Measurements from ENCODE around the gene AATF. TPM values are rescaled to one million over a fixed set of nuclear protein-coding genes. Genes with fewer than 3 reads are reported as not detected.

Gene AATF
- total RNA-seq, 1 donor from 2014 or later = 54.0 TPM

DNA sequence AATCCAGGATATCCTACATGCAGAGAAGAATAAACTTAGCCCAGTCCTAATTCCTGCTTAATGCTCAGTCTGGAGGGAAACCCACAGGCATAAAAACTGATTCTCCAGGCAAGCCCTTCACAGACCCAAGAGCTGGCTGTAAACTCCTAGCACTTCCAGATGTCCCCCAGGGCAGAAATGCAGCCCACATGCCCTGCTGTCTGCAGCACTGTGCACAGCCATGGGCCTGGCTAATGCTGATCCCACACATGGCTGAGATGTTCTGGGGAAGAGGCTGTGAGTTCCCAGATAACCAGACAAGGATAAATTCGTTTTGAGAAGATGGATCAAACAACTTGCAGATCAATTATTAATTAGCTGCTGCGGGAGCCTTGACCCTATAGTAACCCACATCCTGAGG, 148.4 kb downstream of the AATF start:
- DNase-seq (ENCODE audit: low read depth) = no peak
- no peak overlapping the region for H3K4me3 ChIP-seq (ENCODE audit: low read depth, low read length)
- FAIRE-seq = no peak
- TF ChIP-seq CTCF (IDR thresholded peaks at IDR 0.05; ENCODE audit: insufficient read depth, low read length, severe bottlenecking) = no peak
- peaks cover 29% of the 10 kb centered on the region for H3K36me3 ChIP-seq (ENCODE audit: control insufficient read depth, insufficient read depth, low read length)
- no peaks in the 10 kb centered on the region for H3K27me3 ChIP-seq (ENCODE audit: control insufficient read depth, insufficient read depth, low read length)

DNA sequence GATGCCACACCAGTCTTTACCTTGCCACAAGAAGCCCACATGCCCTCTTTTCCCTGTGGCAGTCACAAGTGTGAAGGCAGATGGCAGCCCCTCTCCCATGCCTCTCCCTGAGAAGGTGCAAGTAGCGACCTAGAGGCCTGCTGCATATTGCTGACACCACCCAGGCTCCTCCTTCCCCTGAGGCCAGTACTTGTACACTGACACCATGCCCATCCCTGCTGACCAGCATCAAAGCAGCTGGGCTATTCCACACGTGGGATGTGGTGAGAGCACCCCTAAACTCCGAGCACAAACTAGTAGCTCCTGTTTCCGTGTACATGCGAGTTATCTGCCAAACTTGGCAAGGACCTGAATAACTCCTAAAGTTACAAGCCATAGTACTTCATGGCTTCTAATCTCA, 149.4 kb downstream of the AATF start:
- peaks cover 32% of the 10 kb centered on the region for H3K36me3 ChIP-seq (ENCODE audit: control insufficient read depth, insufficient read depth, low read length)
- TF ChIP-seq CTCF (IDR thresholded peaks at IDR 0.05; ENCODE audit: insufficient read depth, low read length, severe bottlenecking) = no peak
- H3K4me3 ChIP-seq (ENCODE audit: low read depth, low read length) = no peak overlapping the region
- FAIRE-seq (no peak), DNase-seq (ENCODE audit: low read depth) (no peak)
- no peaks in the 10 kb centered on the region for H3K27me3 ChIP-seq (ENCODE audit: control insufficient read depth, insufficient read depth, low read length)

DNA sequence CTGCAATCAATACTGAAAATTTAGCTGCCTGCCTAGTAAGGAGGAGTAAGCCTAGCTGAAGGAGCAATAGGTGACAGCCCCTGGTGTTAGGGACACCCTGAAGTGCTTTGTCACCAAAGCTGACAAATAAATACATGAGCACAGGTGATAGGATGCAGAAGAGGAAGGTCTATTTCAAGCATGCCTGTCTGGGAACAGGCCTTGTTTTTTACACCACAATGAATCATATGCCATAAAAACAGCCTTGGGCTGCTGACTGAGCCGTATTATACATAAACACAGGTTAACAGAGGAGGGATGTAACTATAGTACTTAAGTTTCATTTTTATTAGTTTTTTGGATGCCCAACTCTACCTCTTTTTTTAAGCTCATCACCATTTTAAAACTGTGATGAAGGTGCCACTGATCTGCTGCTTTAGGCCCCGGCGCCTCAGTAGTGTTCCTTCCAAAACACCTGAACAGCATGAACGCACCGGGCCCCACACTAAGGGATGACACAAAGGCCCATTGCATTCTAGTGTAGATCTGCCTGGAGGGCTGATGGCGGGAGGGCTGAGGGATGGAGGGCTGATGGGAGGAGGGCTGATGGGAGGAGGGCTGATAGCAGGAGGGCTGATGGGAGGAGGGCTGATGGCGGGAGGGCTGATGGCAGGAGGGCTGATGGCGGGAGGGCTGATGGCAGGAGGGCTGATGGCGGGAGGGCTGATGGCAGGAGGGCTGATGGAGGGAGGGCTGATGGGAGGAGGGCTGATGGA, 150.3 kb downstream of the AATF start:
- FAIRE-seq (no peak), DNase-seq (ENCODE audit: low read depth) (peak; percentile 39)
- Histone ChIP-seq H3K4me3 (ENCODE audit: low read depth, low read length) (no peak overlapping the region), H3K36me3 (ENCODE audit: control insufficient read depth, insufficient read depth, low read length) (peaks cover 34% of the 10 kb centered on the region), H3K27me3 (ENCODE audit: control insufficient read depth, insufficient read depth, low read length) (no peaks in the 10 kb centered on the region)
- no peak for TF ChIP-seq CTCF (IDR thresholded peaks at IDR 0.05; ENCODE audit: insufficient read depth, low read length, severe bottlenecking)

DNA sequence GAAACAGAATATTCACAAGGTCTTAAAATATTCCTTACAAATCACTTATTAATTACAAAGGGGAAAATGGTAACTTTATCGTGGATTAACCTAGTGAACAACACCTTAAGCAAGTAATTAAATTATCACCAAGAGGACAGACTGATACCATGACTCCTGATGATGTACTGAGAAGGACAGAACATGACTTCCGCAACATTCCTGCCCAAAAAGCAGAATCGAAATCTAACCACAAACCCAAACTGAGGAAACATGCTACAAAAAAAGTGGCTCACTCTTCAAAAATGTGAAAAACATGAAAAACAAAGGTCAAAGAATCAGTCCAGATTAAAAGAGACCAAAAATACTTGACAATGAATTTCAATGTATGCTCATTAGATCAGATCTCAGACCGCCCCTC, 151.5 kb downstream of the AATF start:
- FAIRE-seq = no peak
- Histone ChIP-seq H3K4me3 (ENCODE audit: low read depth, low read length) (no peak overlapping the region), H3K27me3 (ENCODE audit: control insufficient read depth, insufficient read depth, low read length) (no peaks in the 10 kb centered on the region), H3K36me3 (ENCODE audit: control insufficient read depth, insufficient read depth, low read length) (peaks cover 32% of the 10 kb centered on the region)
- DNase-seq (ENCODE audit: low read depth) = no peak
- TF ChIP-seq CTCF (IDR thresholded peaks at IDR 0.05; ENCODE audit: insufficient read depth, low read length, severe bottlenecking) = no peak

DNA sequence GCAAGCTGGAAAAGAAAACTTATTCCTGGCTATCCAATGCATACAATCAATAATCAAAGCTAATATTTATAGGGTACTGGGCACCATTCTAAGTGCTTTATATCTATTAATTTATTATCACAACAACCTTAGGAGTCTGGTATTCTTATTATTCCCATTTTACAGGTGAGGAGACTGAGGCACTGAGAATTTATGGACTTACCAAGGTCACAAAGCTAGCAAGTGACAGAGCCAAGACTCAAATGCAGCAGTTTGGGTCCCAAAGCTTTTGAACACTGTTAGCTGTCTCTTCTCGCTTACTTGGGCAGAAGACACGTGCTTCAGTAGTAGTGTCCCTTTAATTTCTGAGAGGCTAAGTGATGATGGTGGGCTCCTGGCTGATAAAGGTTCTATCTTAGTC, 152.6 kb downstream of the AATF start:
- FAIRE-seq (no peak), DNase-seq (ENCODE audit: low read depth) (no peak)
- no peaks in the 10 kb centered on the region for H3K27me3 ChIP-seq (ENCODE audit: control insufficient read depth, insufficient read depth, low read length)
- H3K36me3 ChIP-seq (ENCODE audit: control insufficient read depth, insufficient read depth, low read length) = peaks cover 30% of the 10 kb centered on the region
- TF ChIP-seq CTCF (IDR thresholded peaks at IDR 0.05; ENCODE audit: insufficient read depth, low read length, severe bottlenecking) = no peak
- no peak overlapping the region for H3K4me3 ChIP-seq (ENCODE audit: low read depth, low read length)

GRCh38 chr17:37103231-37103630, 154.5 kb downstream of the AATF start:
- Histone ChIP-seq H3K36me3 (ENCODE audit: control insufficient read depth, insufficient read depth, low read length) (peaks cover 14% of the 10 kb centered on the region), H3K4me3 (ENCODE audit: low read depth, low read length) (no peak overlapping the region), H3K27me3 (ENCODE audit: control insufficient read depth, insufficient read depth, low read length) (no peaks in the 10 kb centered on the region)
- TF ChIP-seq CTCF (IDR thresholded peaks at IDR 0.05; ENCODE audit: insufficient read depth, low read length, severe bottlenecking) = no peak
- DNase-seq (ENCODE audit: low read depth) = no peak
- no peak for FAIRE-seq

Measured in bronchial epithelial cell (primary cell).